Effector memory CD8-positive, alpha-beta T cell (primary cell): ENCODE data around the gene RPLP1.
A peak's percentile ranks its signal among the peaks of the same experiment; 100 is the strongest.
"Not testable (repeated sequence)": the region's sequence is repeated elsewhere in the genome, so short reads cannot be mapped to it uniquely, and the experiment has no call there.

Experiments used
- ATAC-seq: fragments of 150-1000 bp; cut with Tn5 transposase; replicated peaks from 2 replicates; pipeline ENCODE4 v1.10.0; 2021; ENCODE audit warnings: mild to moderate bottlenecking, moderate library complexity
- DNase-seq, 3 experiments: peaks; one replicate each; pipeline ENCODE4 v3.0.0; 2021
- H3K27ac Mint-ChIP-seq, 2 donors: one replicate each; pipeline ENCODE4 v1.8.0; 2022; ENCODE audit warnings: mild to moderate bottlenecking in 2 of 2, mixed read lengths in 2 of 2, moderate library complexity in 2 of 2
- H3K27me3 Mint-ChIP-seq, 2 donors: one replicate each; pipeline ENCODE4 v1.8.0; 2022; ENCODE audit warnings: mixed read lengths in 2 of 2
- H3K36me3 Mint-ChIP-seq: one replicate; pipeline ENCODE4 v1.8.0; 2022; ENCODE audit warnings: mild to moderate bottlenecking, moderate library complexity, mixed read lengths; ENCODE audit not compliant: insufficient read depth
- H3K4me1 Mint-ChIP-seq, 2 donors: one replicate each; pipeline ENCODE4 v1.8.0; 2022; ENCODE audit warnings: low read depth in 2 of 2, mixed read lengths in 2 of 2
- H3K4me3 Mint-ChIP-seq, 2 donors: one replicate each; pipeline ENCODE4 v1.8.0; 2022; ENCODE audit warnings: mild to moderate bottlenecking in 2 of 2, mixed read lengths in 2 of 2, moderate library complexity in 2 of 2
- H3K9me3 Mint-ChIP-seq, 2 donors: one replicate each; pipeline ENCODE4 v1.8.0; 2022; ENCODE audit warnings: mixed read lengths in 2 of 2

RPLP1 gene

GRCh38 chr15:69421498-69421897 lies 31.1 kb upstream of the RPLP1 start:
- no peaks in the 10 kb centered on the region for H3K9me3 Mint-ChIP-seq
- no peak overlapping the region for H3K4me3 Mint-ChIP-seq
- no peaks in the 10 kb centered on the region for H3K27me3 Mint-ChIP-seq
- DNase-seq (no peak), ATAC-seq (no peak)
- no peaks in the 10 kb centered on the region for H3K4me1 Mint-ChIP-seq
- peaks cover 4% of the 10 kb centered on the region for H3K36me3 Mint-ChIP-seq
- no peak overlapping the region for H3K27ac Mint-ChIP-seq

GRCh38 chr15:69422336-69422895 lies 30.2 kb upstream of the RPLP1 start:
- H3K27me3 Mint-ChIP-seq: no peaks in the 10 kb centered on the region
- H3K4me3 Mint-ChIP-seq: no peak overlapping the region
- ATAC-seq (no peak), DNase-seq (no peak)
- H3K27ac Mint-ChIP-seq: no peak overlapping the region
- no peaks in the 10 kb centered on the region for H3K4me1 Mint-ChIP-seq
- no peaks in the 10 kb centered on the region for H3K9me3 Mint-ChIP-seq
- peaks cover 4% of the 10 kb centered on the region for H3K36me3 Mint-ChIP-seq

DNA sequence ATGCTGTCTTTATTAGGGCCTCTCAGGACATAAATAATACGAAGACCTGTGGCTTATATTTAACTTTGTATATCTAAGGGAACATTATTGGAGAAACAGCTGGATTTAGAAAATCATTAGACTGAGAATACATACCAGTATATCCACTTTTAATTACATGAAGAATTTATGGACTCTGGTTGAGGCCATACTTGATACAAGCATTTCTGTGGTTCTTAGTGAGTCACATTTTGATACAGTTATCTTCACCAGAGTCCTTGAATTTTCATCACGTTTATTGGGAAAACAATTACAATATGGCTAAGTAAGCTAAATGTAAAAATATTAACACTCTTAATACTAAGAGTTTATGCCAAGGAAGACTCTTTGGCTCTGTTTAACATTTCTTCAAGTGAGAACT lies 28.6 kb upstream of the RPLP1 start:
- no peak for ATAC-seq
- no peaks in the 10 kb centered on the region for H3K27me3 Mint-ChIP-seq
- peaks cover 4% of the 10 kb centered on the region for H3K36me3 Mint-ChIP-seq
- no peak overlapping the region for H3K27ac Mint-ChIP-seq
- no peaks in the 10 kb centered on the region for H3K9me3 Mint-ChIP-seq
- no peak overlapping the region for H3K4me3 Mint-ChIP-seq
- no peaks in the 10 kb centered on the region for H3K4me1 Mint-ChIP-seq
- DNase-seq: no peak

DNA sequence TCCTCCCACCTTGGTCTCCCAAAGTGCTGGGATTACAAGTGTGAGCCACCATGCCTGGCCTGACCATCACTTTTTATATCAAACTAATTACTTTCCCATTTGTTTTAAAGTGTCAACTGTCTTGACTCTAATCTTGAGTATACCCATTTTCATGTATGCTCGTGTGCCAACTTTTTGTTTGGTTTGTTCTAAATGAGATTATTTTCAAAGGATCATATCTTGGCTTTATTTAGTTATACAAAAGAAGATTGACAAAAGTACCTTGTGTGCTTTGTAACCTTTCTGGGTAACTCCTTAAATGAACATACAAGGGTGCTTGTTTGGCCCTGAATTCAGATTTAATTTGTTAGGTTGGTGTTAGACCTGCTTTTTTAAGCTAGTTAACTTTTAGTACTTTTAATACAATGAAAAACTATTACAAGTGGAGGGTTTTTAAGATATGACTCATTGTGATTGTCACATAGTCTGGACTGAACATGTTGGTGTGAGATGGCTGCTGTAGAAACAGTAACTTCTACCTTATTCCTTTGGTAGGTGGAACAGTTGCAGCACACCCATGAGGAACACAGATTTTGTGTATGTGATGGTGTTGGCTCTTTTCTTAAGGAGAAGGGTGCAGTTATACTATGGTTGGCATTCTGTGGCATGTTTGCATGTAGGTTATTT lies 27.7 kb upstream of the RPLP1 start:
- peaks cover 3% of the 10 kb centered on the region for H3K36me3 Mint-ChIP-seq
- H3K27ac Mint-ChIP-seq: peak overlapping the region; percentile 32
- no peak overlapping the region for H3K4me3 Mint-ChIP-seq
- ATAC-seq: no peak
- no peaks in the 10 kb centered on the region for H3K27me3 Mint-ChIP-seq
- DNase-seq: no peak
- no peaks in the 10 kb centered on the region for H3K9me3 Mint-ChIP-seq
- no peaks in the 10 kb centered on the region for H3K4me1 Mint-ChIP-seq

GRCh38 chr15:69433831-69434230 lies 18.8 kb upstream of the RPLP1 start:
- DNase-seq: no peak
- H3K4me3 Mint-ChIP-seq: no peak overlapping the region
- peaks cover 2% of the 10 kb centered on the region for H3K36me3 Mint-ChIP-seq
- ATAC-seq: no peak
- H3K27me3 Mint-ChIP-seq: no peaks in the 10 kb centered on the region
- H3K4me1 Mint-ChIP-seq: no peaks in the 10 kb centered on the region
- H3K27ac Mint-ChIP-seq: no peak overlapping the region
- no peaks in the 10 kb centered on the region for H3K9me3 Mint-ChIP-seq

DNA sequence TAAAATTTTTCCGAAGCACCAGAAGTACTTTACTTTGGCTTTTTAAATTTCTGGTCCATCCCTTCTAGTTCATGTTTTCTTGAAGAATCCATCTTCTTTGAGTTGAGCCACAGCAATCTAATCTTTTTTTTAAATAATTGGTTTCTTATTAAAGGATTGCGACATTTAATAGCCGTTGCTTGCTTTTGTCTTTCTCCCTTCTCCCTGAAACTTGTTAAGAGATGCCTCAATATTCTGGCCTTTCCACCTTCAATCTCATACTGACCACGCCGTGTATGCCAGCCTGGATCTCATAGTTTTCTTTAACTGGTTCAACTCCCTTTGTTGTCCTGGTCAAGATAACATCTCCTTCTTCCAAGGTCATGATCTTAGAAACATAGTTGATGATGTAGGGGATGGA lies 18.4 kb upstream of the RPLP1 start:
- H3K9me3 Mint-ChIP-seq: no peaks in the 10 kb centered on the region
- H3K27me3 Mint-ChIP-seq: no peaks in the 10 kb centered on the region
- peaks cover 2% of the 10 kb centered on the region for H3K36me3 Mint-ChIP-seq
- DNase-seq (no peak), ATAC-seq (no peak)
- no peaks in the 10 kb centered on the region for H3K4me1 Mint-ChIP-seq
- no peak overlapping the region for H3K27ac Mint-ChIP-seq
- no peak overlapping the region for H3K4me3 Mint-ChIP-seq

DNA sequence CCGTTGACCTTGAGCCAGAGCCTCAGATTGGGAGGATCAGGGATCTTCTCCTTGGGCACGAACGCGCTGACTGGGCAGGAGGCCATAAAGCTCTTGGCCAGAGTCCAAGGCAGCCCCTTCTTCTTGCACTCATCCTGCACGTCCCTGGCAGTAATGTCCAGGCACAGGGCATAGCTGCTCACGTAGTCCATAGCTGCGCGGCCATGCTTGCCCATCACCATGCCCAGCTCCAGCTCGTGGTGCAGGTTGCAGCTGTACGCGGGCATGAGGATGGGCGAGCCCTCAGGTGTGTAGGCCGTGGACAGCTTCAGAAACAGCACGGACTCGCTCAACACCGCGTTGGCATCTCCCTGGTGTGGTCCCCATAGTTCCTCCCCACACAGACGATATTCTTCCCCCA lies 17.9 kb upstream of the RPLP1 start:
- no peaks in the 10 kb centered on the region for H3K9me3 Mint-ChIP-seq
- H3K4me3 Mint-ChIP-seq: no peak overlapping the region
- peaks cover 2% of the 10 kb centered on the region for H3K36me3 Mint-ChIP-seq
- H3K27ac Mint-ChIP-seq: no peak overlapping the region
- DNase-seq: no peak
- no peak for ATAC-seq
- no peaks in the 10 kb centered on the region for H3K4me1 Mint-ChIP-seq
- H3K27me3 Mint-ChIP-seq: no peaks in the 10 kb centered on the region

DNA sequence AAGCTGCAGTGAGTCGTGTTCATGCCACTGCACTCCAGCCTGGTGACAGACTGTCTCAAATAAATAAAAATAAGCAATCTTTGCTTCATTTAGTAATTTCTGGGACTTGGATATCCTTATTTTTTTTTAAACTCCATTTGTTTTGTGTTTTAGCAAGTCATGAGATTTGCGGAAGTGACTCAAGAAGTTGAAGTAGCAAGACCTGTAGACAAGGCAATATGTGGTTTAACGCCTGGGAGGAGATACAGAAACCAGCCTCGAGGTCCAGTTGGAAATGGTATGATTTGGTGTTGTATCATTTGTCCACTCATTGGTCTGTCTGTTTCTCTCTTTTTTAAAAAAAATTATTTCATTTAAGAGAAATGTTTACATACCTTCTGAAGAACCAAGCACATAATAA lies 16.6 kb upstream of the RPLP1 start:
- Mint-ChIP-seq H3K27me3 (no peaks in the 10 kb centered on the region), H3K4me1 (no peaks in the 10 kb centered on the region), H3K9me3 (no peaks in the 10 kb centered on the region), H3K36me3 (peaks cover 2% of the 10 kb centered on the region), H3K4me3 (no peak overlapping the region), H3K27ac (no peak overlapping the region)
- DNase-seq: no peak
- ATAC-seq: no peak

DNA sequence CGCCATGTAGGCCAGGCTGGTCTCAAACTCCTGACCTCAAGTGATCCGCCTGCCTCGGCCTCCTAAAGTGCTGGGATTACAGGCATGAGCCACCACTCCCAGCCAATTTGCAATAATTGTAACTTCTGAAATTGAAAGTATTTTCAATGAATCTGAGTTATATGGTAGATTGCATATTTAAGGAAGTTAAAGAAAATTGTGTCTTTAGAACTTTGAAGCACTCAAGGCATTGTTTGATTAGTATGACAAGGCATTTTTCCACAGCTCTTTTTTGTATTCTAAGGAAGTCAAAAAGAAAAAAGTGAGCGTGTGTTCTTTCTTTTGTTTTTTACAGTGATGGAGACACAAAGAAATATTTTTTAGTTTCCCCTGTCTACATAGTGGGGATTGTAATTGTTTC lies 15.7 kb upstream of the RPLP1 start:
- Mint-ChIP-seq H3K4me1 (no peaks in the 10 kb centered on the region), H3K27ac (no peak overlapping the region), H3K9me3 (no peaks in the 10 kb centered on the region), H3K36me3 (peaks cover 2% of the 10 kb centered on the region), H3K27me3 (no peaks in the 10 kb centered on the region), H3K4me3 (no peak overlapping the region)
- ATAC-seq (no peak), DNase-seq (no peak)

GRCh38 chr15:69439623-69440022 lies 13.0 kb upstream of the RPLP1 start:
- H3K36me3 Mint-ChIP-seq: peaks cover 2% of the 10 kb centered on the region
- H3K4me3 Mint-ChIP-seq: no peak overlapping the region

GRCh38 chr15:69443032-69443611 lies 9.5 kb upstream of the RPLP1 start:
- Mint-ChIP-seq H3K4me1 (no peaks in the 10 kb centered on the region), H3K36me3 (no peaks in the 10 kb centered on the region), H3K27me3 (no peaks in the 10 kb centered on the region), H3K9me3 (no peaks in the 10 kb centered on the region), H3K4me3 (peak overlapping the region; percentile 15 to 33), H3K27ac (peak overlapping the region; percentile 60 to 71)
- ATAC-seq: peak; percentile 46
- DNase-seq: no peak

More at GRCh38 chr15:69439623-69440022, 13.0 kb upstream of the RPLP1 start:
- no peaks in the 10 kb centered on the region for H3K27me3 Mint-ChIP-seq
- no peaks in the 10 kb centered on the region for H3K4me1 Mint-ChIP-seq
- no peaks in the 10 kb centered on the region for H3K9me3 Mint-ChIP-seq
- ATAC-seq: no peak
- H3K27ac Mint-ChIP-seq: no peak overlapping the region
- DNase-seq: no peak

- DNase-seq: no peak
- H3K27me3 Mint-ChIP-seq: no peaks in the 10 kb centered on the region
- no peaks in the 10 kb centered on the region for H3K4me1 Mint-ChIP-seq
- no peak overlapping the region for H3K4me3 Mint-ChIP-seq
- ATAC-seq: no peak
- H3K9me3 Mint-ChIP-seq: no peaks in the 10 kb centered on the region
- H3K27ac Mint-ChIP-seq: peak overlapping the region in 1 of 2 donors; percentile 60
- no peaks in the 10 kb centered on the region for H3K36me3 Mint-ChIP-seq
Measured at GRCh38 chr15:69444686-69445085, 7.9 kb upstream of the RPLP1 start.

- Mint-ChIP-seq H3K9me3 (no peaks in the 10 kb centered on the region), H3K27ac (no peak overlapping the region), H3K4me3 (no peak overlapping the region), H3K36me3 (peaks cover under 1% of the 10 kb centered on the region), H3K4me1 (peaks cover 0 to 4% of the 10 kb centered on the region in 2 donors), H3K27me3 (no peaks in the 10 kb centered on the region)
- DNase-seq: no peak
- ATAC-seq: no peak
Measured at GRCh38 chr15:69446953-69447352, 5.7 kb upstream of the RPLP1 start.

- not testable (repeated sequence) for ATAC-seq, H3K27me3 Mint-ChIP-seq, H3K9me3 Mint-ChIP-seq, H3K27ac Mint-ChIP-seq, H3K4me3 Mint-ChIP-seq, DNase-seq
- Mint-ChIP-seq H3K36me3 (peaks cover 32% of the 10 kb centered on the region), H3K4me1 (peaks cover 25 to 31% of the 10 kb centered on the region in 2 donors)
Measured at GRCh38 chr15:69450221-69450620, 2.4 kb upstream of the RPLP1 start.
